Heart left ventricle (tissue), 16 donors: ENCODE results near the gene CDKL2. TPM values are rescaled to one million over a fixed set of nuclear protein-coding genes. Genes with fewer than 3 reads are reported as not detected.

Source experiments
- ATAC-seq, 4 donors: fragments of 200-7000 bp; cut with Tn5 transposase; one replicate each; pipeline ENCODE4 v1.9.1; 2020 to 2022; ENCODE audit warnings: moderate library complexity in 4 of 4, mild to moderate bottlenecking in 3 of 4, moderate number of reproducible peaks in 1 of 4
- DNase-seq, 5 donors: peaks; one replicate each; pipeline ENCODE4 v3.0.0-alpha.2; 2020
- H3K27ac ChIP-seq, 12 donors: fragments of 200-600 bp; sonication (generic) in 4 of 12; one replicate each; pipeline versions ENCODE4 v1.5.0 to v1.8.0; 2016 to 2022; ENCODE audit warnings: mild to moderate bottlenecking in 2 of 12
- H3K27me3 ChIP-seq, 9 donors: fragments of 200-600 bp; sonication (generic) in 2 of 9; one replicate each; pipeline versions ENCODE4 v1.5.1 to v1.8.0; 2016 to 2022; ENCODE audit warnings: mild to moderate bottlenecking in 3 of 9
- H3K36me3 ChIP-seq, 9 donors: fragments of 200-600 bp; sonication (generic) in 2 of 9; one replicate each; pipeline versions ENCODE4 v1.5.0 to v1.8.0; 2018 to 2022; ENCODE audit warnings: mild to moderate bottlenecking in 2 of 9
- H3K4me1 ChIP-seq, 12 donors: fragments of 200-600 bp; sonication (generic) in 4 of 12; one replicate each; pipeline versions ENCODE4 v1.5.0 to v1.8.0; 2016 to 2022; ENCODE audit warnings: mild to moderate bottlenecking in 3 of 12
- H3K4me3 ChIP-seq, 12 donors: fragments of 200-600 bp; sonication (generic) in 4 of 12; one replicate each; pipeline versions ENCODE4 v1.5.0 to v1.8.0; 2017 to 2022; ENCODE audit warnings: mild to moderate bottlenecking in 9 of 12, moderate library complexity in 4 of 12
- H3K9me3 ChIP-seq, 12 donors: fragments of 200-600 bp; sonication (generic) in 4 of 12; one replicate each; pipeline versions ENCODE4 v1.5.0 to v1.8.0; 2016 to 2022; ENCODE audit warnings: mild to moderate bottlenecking in 1 of 12
- POLR2A ChIP-seq, 2 donors: fragments of 450-650 bp; IDR thresholded peaks; one replicate each; pipeline ENCODE4 v1.6.1; 2017; ENCODE audit warnings: antibody characterized with exemption in 2 of 2, mild to moderate bottlenecking in 2 of 2, moderate library complexity in 2 of 2
- WGBS, 4 donors: extraction: QIAGEN DNeasy Blood & Tissue Kit in 2 of 4; methylation state at CpG; one replicate each; pipeline versions ENCODE4 v1.1.5 to v1.1.7; 2013 to 2018; 5-methylcytosine and 5-hydroxymethylcytosine counted together
- intact Hi-C, 10 donors: fragments of 100-400 bp; cut with DNase I; formaldehyde crosslinking; loops; one replicate each; pipeline versions ENCODE4 v1.11.1 to v1.14.2; 2022
- polyA plus RNA-seq, 2 donors: library from polyadenylated mRNA; stranded (reverse); fragments of 200-250 nt; gene quantifications; one replicate each; pipeline ENCODE4 v1.2.3, GENCODE V29; 2013
- total RNA-seq, 9 donors: library from RNA; depleted of rRNA in 2 of 9; stranded (reverse); fragments of >200 nt in 2 of 9; fragmentation: NEBNext Ultra II Directional in 3 of 9; extraction: Animal tissue kit (Norgen Biotek cat#: 25700) in 3 of 9; gene quantifications; one replicate each; pipeline versions ENCODE4 v1.1.0 to v1.2.4, GENCODE V29; 2016 to 2023
- TF ChIP-seq, protein P1 (sequence below), 12 donors: fragments of 200-600 bp; sonication (generic) in 4 of 12; IDR thresholded peaks; one replicate each; pipeline versions ENCODE4 v1.5.0 to v1.8.0; 2018 to 2022; ENCODE audit warnings: antibody characterized with exemption in 12 of 12, mild to moderate bottlenecking in 5 of 12
- donor health status: ischemic (EF 13 %, LVEDD 7.1; RV severe dilation, severe dysfunction).
- donor health status: healthy with polysubstance abuse.
- donor health status: DM: no; HTN: yes; CAD: no.
- donor health status: DM: no; HTN: no; CAD: no.
- donor health status: ischemic (EF 25% LVEDD 6.9; RV normal size, moderate dysfunction).
- donor health status: ischemic (EF 25% LVEDD 5.7; RV mildly dilated, moderate dysfunction).
- donor health status: healthy.
- donor health status: DM: yes; HTN: yes; CAD: no.
- donor health status: ischemic (EF 35%, LVEDD 5.7; RV mildly dilated, moderate dysfunction).
- donor health status: nonischemic (EF 11% LVEDD 7.7; RV severe dilation, severe dysfunction).
- donor health status: DM: yes; HTN: yes; CAD: no.
- donor health status: PGD.
- donor health status: ischemic (EF 29% LVEDD 5.4; RV normal size, mild dysfunction).
- donor health status: nonischemic (EF 23%, LVEDD 6.1; RV moderate dilation, normal function).

CDKL2 gene
- total and polyA plus RNA-seq, 11 donors: 0.04 to 1.1 (median 0.68) TPM; not detected in 5

DNA sequence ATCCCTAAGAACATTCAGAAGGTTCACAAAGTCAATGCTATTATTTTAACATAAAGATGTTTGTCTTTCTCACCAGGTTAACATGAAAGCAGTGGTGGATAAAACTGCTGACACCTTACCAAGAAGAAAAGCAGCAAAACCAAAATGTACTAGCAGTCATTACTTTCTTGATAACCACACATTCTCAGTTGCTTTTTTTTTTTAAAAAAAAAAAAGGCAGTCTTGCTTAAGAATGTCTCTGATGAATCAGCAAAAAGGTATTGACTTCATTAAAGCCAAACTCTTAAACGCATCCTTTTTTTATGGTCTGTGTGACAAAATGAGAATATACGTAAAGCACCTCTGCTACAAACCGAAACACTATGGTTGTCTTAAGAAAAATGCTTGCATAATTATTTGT, 31.9 kb downstream of the CDKL2 start:
- 79 to 86% (median 84%) methylated on average over 3 of the region's 3 CpGs for WGBS, 4 donors
- no peaks in the 10 kb centered on the region for H3K9me3 ChIP-seq
- intact Hi-C loops: loop anchor here in 1 of 10 donors (1.0 kb wide), 1 partner anchor 10 kb away; no protein-coding TSS in a partner anchor
- no peak overlapping the region for H3K4me3 ChIP-seq
- no peaks in the 10 kb centered on the region for H3K4me1 ChIP-seq
- DNase-seq: no peak
- H3K27ac ChIP-seq: no peak overlapping the region
- no peaks in the 10 kb centered on the region for H3K27me3 ChIP-seq
- no peaks in the 10 kb centered on the region for H3K36me3 ChIP-seq
- no peak for ATAC-seq
- TF ChIP-seq, protein P1, sequence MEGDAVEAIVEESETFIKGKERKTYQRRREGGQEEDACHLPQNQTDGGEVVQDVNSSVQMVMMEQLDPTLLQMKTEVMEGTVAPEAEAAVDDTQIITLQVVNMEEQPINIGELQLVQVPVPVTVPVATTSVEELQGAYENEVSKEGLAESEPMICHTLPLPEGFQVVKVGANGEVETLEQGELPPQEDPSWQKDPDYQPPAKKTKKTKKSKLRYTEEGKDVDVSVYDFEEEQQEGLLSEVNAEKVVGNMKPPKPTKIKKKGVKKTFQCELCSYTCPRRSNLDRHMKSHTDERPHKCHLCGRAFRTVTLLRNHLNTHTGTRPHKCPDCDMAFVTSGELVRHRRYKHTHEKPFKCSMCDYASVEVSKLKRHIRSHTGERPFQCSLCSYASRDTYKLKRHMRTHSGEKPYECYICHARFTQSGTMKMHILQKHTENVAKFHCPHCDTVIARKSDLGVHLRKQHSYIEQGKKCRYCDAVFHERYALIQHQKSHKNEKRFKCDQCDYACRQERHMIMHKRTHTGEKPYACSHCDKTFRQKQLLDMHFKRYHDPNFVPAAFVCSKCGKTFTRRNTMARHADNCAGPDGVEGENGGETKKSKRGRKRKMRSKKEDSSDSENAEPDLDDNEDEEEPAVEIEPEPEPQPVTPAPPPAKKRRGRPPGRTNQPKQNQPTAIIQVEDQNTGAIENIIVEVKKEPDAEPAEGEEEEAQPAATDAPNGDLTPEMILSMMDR (IDR thresholded peaks at IDR 0.05): no peak
- TF ChIP-seq POLR2A (IDR thresholded peaks at IDR 0.05): no peak

DNA sequence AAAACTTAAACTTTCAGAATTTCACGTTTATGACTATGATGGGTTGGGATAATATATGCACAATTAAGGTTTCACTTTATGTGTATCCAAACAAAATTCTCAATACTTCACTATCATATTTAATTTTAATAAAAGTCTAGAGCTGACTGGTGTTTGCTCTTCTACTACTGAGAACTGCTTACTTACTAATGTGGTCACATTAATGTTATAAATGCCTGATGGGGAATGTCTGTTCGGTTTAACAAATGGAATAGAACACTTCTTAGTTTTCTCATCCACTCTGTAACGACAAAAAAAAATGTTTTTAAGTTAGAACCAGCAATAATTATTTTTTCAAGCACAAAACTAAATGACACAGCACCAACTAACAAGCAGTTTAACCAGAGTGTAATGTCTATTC, 34.3 kb downstream of the CDKL2 start:
- Histone ChIP-seq H3K9me3 (no peaks in the 10 kb centered on the region), H3K36me3 (no peaks in the 10 kb centered on the region), H3K4me1 (no peaks in the 10 kb centered on the region), H3K4me3 (no peak overlapping the region), H3K27me3 (no peaks in the 10 kb centered on the region), H3K27ac (no peak overlapping the region)
- DNase-seq: no peak
- intact Hi-C loops: no loop called here
- no peak for ATAC-seq
- TF ChIP-seq, protein P1 (IDR thresholded peaks at IDR 0.05): no peak
- TF ChIP-seq POLR2A (IDR thresholded peaks at IDR 0.05): no peak
- 72 to 78% (median 74%) methylated on average over 3 of the region's 3 CpGs for WGBS, 4 donors

DNA sequence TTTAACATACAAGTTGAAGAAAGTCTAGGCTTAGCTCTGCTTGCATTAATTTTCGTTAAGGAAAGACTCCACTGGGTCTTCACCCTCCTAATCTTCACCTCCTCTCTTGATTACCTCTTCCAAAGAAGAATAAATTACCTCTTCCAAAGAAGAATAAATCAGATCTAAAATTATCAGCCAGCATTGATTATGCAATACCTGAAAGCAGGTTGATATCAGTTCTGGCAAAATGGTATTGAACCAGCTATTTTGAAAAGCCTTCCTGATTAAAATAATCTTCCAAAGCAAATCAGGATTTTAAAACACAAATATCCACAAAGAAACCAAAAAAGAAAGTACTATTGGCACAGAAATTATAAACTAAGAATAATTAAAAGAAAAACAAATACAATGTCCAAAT, 36.9 kb downstream of the CDKL2 start:
- Histone ChIP-seq H3K27me3 (no peaks in the 10 kb centered on the region), H3K27ac (no peak overlapping the region), H3K4me1 (no peaks in the 10 kb centered on the region), H3K9me3 (no peaks in the 10 kb centered on the region), H3K4me3 (no peak overlapping the region), H3K36me3 (no peaks in the 10 kb centered on the region)
- TF ChIP-seq, protein P1 (IDR thresholded peaks at IDR 0.05): no peak
- no peak for TF ChIP-seq POLR2A (IDR thresholded peaks at IDR 0.05)
- DNase-seq: no peak
- intact Hi-C loops: no loop called here
- WGBS, 4 donors: 72 to 85% (median 84%) methylated on average over 1 of the region's 1 CpG
- no peak for ATAC-seq

DNA sequence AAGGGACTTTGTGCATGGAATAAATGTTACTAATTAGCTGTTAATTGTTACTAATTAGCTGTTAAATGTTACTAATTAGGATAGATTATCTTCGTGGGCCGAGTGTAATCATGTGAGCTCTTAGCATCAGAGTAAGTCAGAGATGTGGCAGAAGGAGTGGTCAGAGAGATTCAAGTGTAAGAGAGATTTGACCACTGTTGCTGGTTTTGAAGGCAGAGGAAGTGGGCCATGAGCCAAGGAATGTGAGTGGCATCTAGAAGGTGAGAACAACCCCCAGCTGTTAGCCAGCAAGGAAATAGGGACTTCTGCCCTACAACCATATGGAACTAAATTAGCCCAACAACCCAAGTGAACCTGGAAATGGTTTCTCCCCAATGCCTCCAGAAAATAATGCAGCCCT, 46.3 kb downstream of the CDKL2 start:
- no peaks in the 10 kb centered on the region for H3K4me1 ChIP-seq
- H3K4me3 ChIP-seq: no peak overlapping the region
- ATAC-seq (no peak), DNase-seq (no peak)
- no peak overlapping the region for H3K27ac ChIP-seq
- H3K27me3 ChIP-seq: no peaks in the 10 kb centered on the region
- peaks cover 0 to 17% (median 0%) of the 10 kb centered on the region in 12 donors for H3K9me3 ChIP-seq
- H3K36me3 ChIP-seq: no peaks in the 10 kb centered on the region
- 66 to 78% (median 72%) methylated on average over 2 of the region's 2 CpGs for WGBS, 4 donors
- intact Hi-C loops: no loop called here
- TF ChIP-seq POLR2A (IDR thresholded peaks at IDR 0.05): no peak
- TF ChIP-seq, protein P1 (IDR thresholded peaks at IDR 0.05): no peak
